ENCODE measurements around the gene ZNF839.

GRCh38 chr14:102283631-102284129 lies 35.9 kb upstream of the ZNF839 start:
- no peak for TF ChIP-seq CTCF (IDR thresholded peaks at IDR 0.05)
- TF ChIP-seq POLR2A (IDR thresholded peaks at IDR 0.05) = no peak
- TF ChIP-seq EP300 (IDR thresholded peaks at IDR 0.05) = no peak

Measured in tibial nerve (tissue), 4 donors.